ENCODE measurements around the gene DGCR8.

Gene DGCR8

GRCh38 chr22:20139391-20140106 is 59.5 kb downstream of the DGCR8 start:
- Histone ChIP-seq H3K27ac (ENCODE audit: low read depth, low read length) (no peak overlapping the region), H3K36me3 (ENCODE audit: insufficient read depth, low read length) (peaks cover 4% of the 10 kb centered on the region; the same call in 1 of the 2 replicates), H3K9me3 (ENCODE audit: insufficient read depth, low read depth, low read length) (no peaks in the 10 kb centered on the region), H3K4me1 (ENCODE audit: insufficient read depth, low read length) (no peaks in the 10 kb centered on the region), H3K9ac (ENCODE audit: low read depth, low read length) (no peak overlapping the region), H3K4me3 (ENCODE audit: low read length) (no peak overlapping the region), H3K27me3 (ENCODE audit: insufficient read depth, low read length) (no peaks in the 10 kb centered on the region)
- WGBS: 96% methylated on average over 36 of the region's 36 CpGs

- Histone ChIP-seq H3K4me3 (ENCODE audit: low read length) (no peak overlapping the region), H3K9me3 (ENCODE audit: insufficient read depth, low read depth, low read length) (no peaks in the 10 kb centered on the region), H3K27me3 (ENCODE audit: insufficient read depth, low read length) (no peaks in the 10 kb centered on the region), H3K4me1 (ENCODE audit: insufficient read depth, low read length) (no peaks in the 10 kb centered on the region), H3K36me3 (ENCODE audit: insufficient read depth, low read length) (peaks cover 4% of the 10 kb centered on the region; the same call in 1 of the 2 replicates), H3K27ac (ENCODE audit: low read depth, low read length) (no peak overlapping the region), H3K9ac (ENCODE audit: low read depth, low read length) (no peak overlapping the region)
- WGBS: 94% methylated on average over 11 of the region's 11 CpGs
Measured at GRCh38 chr22:20140107-20140445, 60.0 kb downstream of the DGCR8 start.

GRCh38 chr22:20140521-20140964 is 60.5 kb downstream of the DGCR8 start:
- H3K4me3 ChIP-seq (ENCODE audit: low read length): no peak overlapping the region
- no peak overlapping the region for H3K9ac ChIP-seq (ENCODE audit: low read depth, low read length)
- peaks cover 4% of the 10 kb centered on the region; the same call in 1 of the 2 replicates for H3K36me3 ChIP-seq (ENCODE audit: insufficient read depth, low read length)
- H3K4me1 ChIP-seq (ENCODE audit: insufficient read depth, low read length): no peaks in the 10 kb centered on the region
- H3K9me3 ChIP-seq (ENCODE audit: insufficient read depth, low read depth, low read length): no peaks in the 10 kb centered on the region
- H3K27ac ChIP-seq (ENCODE audit: low read depth, low read length): no peak overlapping the region
- 94% methylated on average over 17 of the region's 17 CpGs for WGBS
- H3K27me3 ChIP-seq (ENCODE audit: insufficient read depth, low read length): no peaks in the 10 kb centered on the region

- no peaks in the 10 kb centered on the region for H3K4me1 ChIP-seq (ENCODE audit: insufficient read depth, low read length)
- H3K4me3 ChIP-seq (ENCODE audit: low read length): no peak overlapping the region
- no peaks in the 10 kb centered on the region for H3K27me3 ChIP-seq (ENCODE audit: insufficient read depth, low read length)
- WGBS: 92% methylated on average over 22 of the region's 22 CpGs
- no peaks in the 10 kb centered on the region for H3K9me3 ChIP-seq (ENCODE audit: insufficient read depth, low read depth, low read length)
- H3K27ac ChIP-seq (ENCODE audit: low read depth, low read length): no peak overlapping the region
- H3K36me3 ChIP-seq (ENCODE audit: insufficient read depth, low read length): peaks cover 4% of the 10 kb centered on the region; the same call in 1 of the 2 replicates
- H3K9ac ChIP-seq (ENCODE audit: low read depth, low read length): 0 out of 2 replicates have a peak overlapping the region, but pooled peaks have one; percentile 31
Measured at GRCh38 chr22:20141186-20142077, 61.4 kb downstream of the DGCR8 start.

- H3K27ac ChIP-seq (ENCODE audit: low read depth, low read length): no peak overlapping the region
- H3K4me1 ChIP-seq (ENCODE audit: insufficient read depth, low read length): no peaks in the 10 kb centered on the region
- no peak overlapping the region for H3K4me3 ChIP-seq (ENCODE audit: low read length)
- H3K9ac ChIP-seq (ENCODE audit: low read depth, low read length): no peak overlapping the region
- H3K36me3 ChIP-seq (ENCODE audit: insufficient read depth, low read length): peaks cover 4% of the 10 kb centered on the region; the same call in 1 of the 2 replicates
- H3K9me3 ChIP-seq (ENCODE audit: insufficient read depth, low read depth, low read length): no peaks in the 10 kb centered on the region
- 96% methylated on average over 65 of the region's 65 CpGs for WGBS
- no peaks in the 10 kb centered on the region for H3K27me3 ChIP-seq (ENCODE audit: insufficient read depth, low read length)
Measured at GRCh38 chr22:20142711-20143621, 62.9 kb downstream of the DGCR8 start.

GRCh38 chr22:20143883-20144665 is 64.0 kb downstream of the DGCR8 start:
- H3K4me1 ChIP-seq (ENCODE audit: insufficient read depth, low read length): no peaks in the 10 kb centered on the region
- H3K27ac ChIP-seq (ENCODE audit: low read depth, low read length): no peak overlapping the region
- H3K9me3 ChIP-seq (ENCODE audit: insufficient read depth, low read depth, low read length): no peaks in the 10 kb centered on the region
- peaks cover 4% of the 10 kb centered on the region; the same call in 1 of the 2 replicates for H3K36me3 ChIP-seq (ENCODE audit: insufficient read depth, low read length)
- no peaks in the 10 kb centered on the region for H3K27me3 ChIP-seq (ENCODE audit: insufficient read depth, low read length)
- H3K9ac ChIP-seq (ENCODE audit: low read depth, low read length): no peak overlapping the region
- WGBS: 94% methylated on average over 19 of the region's 19 CpGs
- H3K4me3 ChIP-seq (ENCODE audit: low read length): no peak overlapping the region

GRCh38 chr22:20145206-20145831 is 65.3 kb downstream of the DGCR8 start:
- no peaks in the 10 kb centered on the region for H3K9me3 ChIP-seq (ENCODE audit: insufficient read depth, low read depth, low read length)
- H3K9ac ChIP-seq (ENCODE audit: low read depth, low read length): no peak overlapping the region
- 95% methylated on average over 22 of the region's 22 CpGs for WGBS
- H3K4me3 ChIP-seq (ENCODE audit: low read length): no peak overlapping the region
- no peaks in the 10 kb centered on the region for H3K4me1 ChIP-seq (ENCODE audit: insufficient read depth, low read length)
- H3K27me3 ChIP-seq (ENCODE audit: insufficient read depth, low read length): no peaks in the 10 kb centered on the region
- 0 out of 2 replicates have a peak, but pooled peaks cover 2% of the 10 kb centered on the region for H3K36me3 ChIP-seq (ENCODE audit: insufficient read depth, low read length)
- H3K27ac ChIP-seq (ENCODE audit: low read depth, low read length): no peak overlapping the region

- Histone ChIP-seq H3K27ac (ENCODE audit: low read depth, low read length) (no peak overlapping the region), H3K36me3 (ENCODE audit: insufficient read depth, low read length) (0 out of 2 replicates have a peak, but pooled peaks cover 2% of the 10 kb centered on the region), H3K9me3 (ENCODE audit: insufficient read depth, low read depth, low read length) (no peaks in the 10 kb centered on the region), H3K27me3 (ENCODE audit: insufficient read depth, low read length) (no peaks in the 10 kb centered on the region), H3K4me3 (ENCODE audit: low read length) (no peak overlapping the region), H3K4me1 (ENCODE audit: insufficient read depth, low read length) (no peaks in the 10 kb centered on the region), H3K9ac (ENCODE audit: low read depth, low read length) (no peak overlapping the region)
- WGBS: 93% methylated on average over 21 of the region's 21 CpGs
Measured at GRCh38 chr22:20145832-20146223, 65.8 kb downstream of the DGCR8 start.

GRCh38 chr22:20146777-20147176 is 66.7 kb downstream of the DGCR8 start:
- no peak overlapping the region for H3K4me3 ChIP-seq (ENCODE audit: low read length)
- H3K27ac ChIP-seq (ENCODE audit: low read depth, low read length): no peak overlapping the region
- no peaks in the 10 kb centered on the region for H3K27me3 ChIP-seq (ENCODE audit: insufficient read depth, low read length)
- WGBS: 93% methylated on average over 22 of the region's 22 CpGs
- H3K36me3 ChIP-seq (ENCODE audit: insufficient read depth, low read length): 0 out of 2 replicates have a peak, but pooled peaks cover 2% of the 10 kb centered on the region
- H3K4me1 ChIP-seq (ENCODE audit: insufficient read depth, low read length): no peaks in the 10 kb centered on the region
- H3K9ac ChIP-seq (ENCODE audit: low read depth, low read length): no peak overlapping the region
- H3K9me3 ChIP-seq (ENCODE audit: insufficient read depth, low read depth, low read length): no peaks in the 10 kb centered on the region

Measured in HUES64 (cell line).